Smooth muscle cell (in vitro differentiated cells): ENCODE measurements around the gene SUMO2. TPM values are rescaled to one million over a fixed set of nuclear protein-coding genes. Genes with fewer than 3 reads are reported as not detected.

Experiments
- DNase-seq: peaks from one replicate; lab custom pipeline; 2025; ENCODE audit not compliant: unreplicated experiment; lab: John Stamatoyannopoulos, UW
- H2AFZ ChIP-seq: fragments of 200-600 bp; sonication (generic); 2 replicates; pipeline ENCODE4 v1.6.0; 2016; ENCODE audit warnings: antibody characterized with exemption, low read depth, mild to moderate bottlenecking
- H3F3A ChIP-seq: fragments of 200-600 bp; sonication (generic); 2 replicates; pipeline ENCODE4 v1.6.0; 2017; ENCODE audit warnings: antibody characterized with exemption, low read depth
- H3K27ac ChIP-seq: fragments of 200-600 bp; sonication (generic); 2 replicates; pipeline ENCODE4 v1.5.1; 2016; ENCODE audit warnings: low read depth, mild to moderate bottlenecking
- H3K27me3 ChIP-seq: fragments of 200-600 bp; sonication (generic); 2 replicates; pipeline ENCODE4 v1.6.1; 2016; ENCODE audit warnings: low read depth, mild to moderate bottlenecking
- H3K36me3 ChIP-seq: fragments of 200-600 bp; sonication (generic); 2 replicates; pipeline ENCODE4 v1.5.1; 2016; ENCODE audit warnings: low read depth
- H3K4me1 ChIP-seq: fragments of 200-600 bp; sonication (generic); 2 replicates; pipeline ENCODE4 v1.5.1; 2016; ENCODE audit warnings: low read depth
- H3K4me2 ChIP-seq: fragments of 200-600 bp; sonication (generic); 2 replicates; pipeline ENCODE4 v1.6.0; 2016; ENCODE audit warnings: mild to moderate bottlenecking
- H3K4me3 ChIP-seq: fragments of 200-600 bp; sonication (generic); 2 replicates; pipeline ENCODE4 v1.5.1; 2016; ENCODE audit warnings: mild to moderate bottlenecking
- H3K79me2 ChIP-seq: fragments of 200-600 bp; sonication (generic); 2 replicates; pipeline ENCODE4 v1.6.0; 2016; ENCODE audit warnings: low read depth, mild to moderate bottlenecking
- H3K9ac ChIP-seq: fragments of 200-600 bp; sonication (generic); 2 replicates; pipeline ENCODE4 v1.6.0; 2016; ENCODE audit warnings: low read depth
- H3K9me3 ChIP-seq: fragments of 200-600 bp; sonication (generic); replicated peaks from 2 replicates; pipeline ENCODE4 v1.5.1; 2016; ENCODE audit warnings: low read depth
- H4K20me1 ChIP-seq: fragments of 200-600 bp; sonication (generic); 2 replicates; pipeline ENCODE4 v1.6.0; 2016; ENCODE audit warnings: low read depth
- CTCF ChIP-seq: fragments of 200-600 bp; sonication (generic); IDR thresholded peaks from 2 replicates; pipeline ENCODE4 v1.5.1; 2017; ENCODE audit warnings: borderline replicate concordance, mild to moderate bottlenecking, antibody characterized with exemption; ENCODE audit not compliant: insufficient read depth, poor library complexity, severe bottlenecking
- WGBS: methylation state at CpG from one replicate; pipeline ENCODE4 v1.1.7; 2016; ENCODE audit warnings: low lambda C conversion rate; 5-methylcytosine and 5-hydroxymethylcytosine counted together
- polyA plus RNA-seq: library from polyadenylated mRNA; unstranded; fragments of >200 nt; fragmentation: Nextera tagmentation; extraction: Ambion mirVana; gene quantifications from 2 replicates; pipeline ENCODE4 v1.2.1, GENCODE V29; 2016
- total RNA-seq: library from RNA; depleted of rRNA; stranded (reverse); fragments of >200 nt; gene quantifications from 2 replicates; pipeline ENCODE4 v1.2.3, GENCODE V29; 2014

SUMO2 gene
- total and polyA plus RNA-seq, 2 experiments from 2014 or later: 111 to 419 TPM

- Histone ChIP-seq H3K27me3 (no peaks in the 10 kb centered on the region), H3K9me3 (no peaks in the 10 kb centered on the region), H3K4me2 (peak within 1 kb of the TSS; percentile 99), H4K20me1 (peaks cover 12% of the 10 kb centered on the region), H3K9ac (peak within 1 kb of the TSS; percentile 76), H3K4me3 (peak within 1 kb of the TSS; percentile 91), H3K36me3 (peaks cover 4% of the 10 kb centered on the region), H2AFZ (peak within 1 kb of the TSS; percentile 85), H3K27ac (peak within 1 kb of the TSS; percentile 73), H3F3A (peaks cover 24% of the 10 kb centered on the region), H3K4me1 (peaks cover 5% of the 10 kb centered on the region), H3K79me2 (peaks cover 3% of the 10 kb centered on the region)
- TF ChIP-seq CTCF: peak; percentile 80
- peak; percentile 78 for DNase-seq
- WGBS: 2% methylated on average over 77 of the region's 82 CpGs
Measured at GRCh38 chr17:75131278-75132017, 51.3 kb downstream of the SUMO2 start, which contains the start of gene NT5C. NT5C (minus strand) TSS chr17:75131742; CDS start chr17:75131707, 35 bp downstream.

- Histone ChIP-seq H3K27me3 (no peaks in the 10 kb centered on the region), H3K4me1 (peaks cover 5% of the 10 kb centered on the region), H3K9ac (peak overlapping the region; percentile 76), H3K4me2 (peak overlapping the region; percentile 99), H3K4me3 (peak overlapping the region; percentile 91), H4K20me1 (peaks cover 12% of the 10 kb centered on the region), H2AFZ (peak overlapping the region; percentile 85), H3K9me3 (no peaks in the 10 kb centered on the region), H3F3A (peaks cover 17% of the 10 kb centered on the region), H3K79me2 (peaks cover 3% of the 10 kb centered on the region), H3K36me3 (peaks cover 4% of the 10 kb centered on the region), H3K27ac (peak overlapping the region; percentile 73)
- DNase-seq: peak; percentile 49
- WGBS: 12% methylated on average over 25 of the region's 29 CpGs
- peak; percentile 30 for TF ChIP-seq CTCF
Measured at GRCh38 chr17:75130632-75131277, 52.0 kb downstream of the SUMO2 start.

- Histone ChIP-seq H2AFZ (no peak overlapping the region), H3K79me2 (peaks cover 3% of the 10 kb centered on the region), H3K4me1 (peaks cover 5% of the 10 kb centered on the region), H3K36me3 (no peaks in the 10 kb centered on the region), H3K27ac (no peak overlapping the region), H4K20me1 (peaks cover 12% of the 10 kb centered on the region), H3K9ac (no peak overlapping the region), H3K4me3 (peak overlapping the region; percentile 91), H3K4me2 (peak overlapping the region; percentile 99), H3K9me3 (no peaks in the 10 kb centered on the region), H3K27me3 (no peaks in the 10 kb centered on the region), H3F3A (peaks cover 11% of the 10 kb centered on the region)
- 91% methylated on average over 24 of the region's 24 CpGs for WGBS
- no peak for DNase-seq
- no peak for TF ChIP-seq CTCF
Measured at GRCh38 chr17:75130059-75130631, 52.6 kb downstream of the SUMO2 start.
